GM23248 (cell line): Measurements from ENCODE around the gene MGAT5. TPM values are rescaled to one million over a fixed set of nuclear protein-coding genes. Genes with fewer than 3 reads are reported as not detected.

ENCODE experiments used
- DNase-seq: peaks from one replicate; pipeline ENCODE4 v3.0.0-alpha.2; 2015
- H2AFZ ChIP-seq: fragments of 200-600 bp; sonication (generic); 2 replicates; pipeline ENCODE4 v1.6.1; 2016; ENCODE audit warnings: antibody characterized with exemption
- H3F3A ChIP-seq: fragments of 200-600 bp; sonication (generic); 2 replicates; pipeline ENCODE4 v1.6.1; 2016; ENCODE audit warnings: mild to moderate bottlenecking, antibody characterized with exemption, mixed run types; ENCODE audit not compliant: insufficient read depth
- H3K27ac ChIP-seq: fragments of 200-600 bp; sonication (generic); 2 replicates; pipeline ENCODE4 v1.5.1; 2016; ENCODE audit warnings: mild to moderate bottlenecking
- H3K27me3 ChIP-seq: fragments of 200-600 bp; sonication (generic); replicated peaks from 2 replicates; pipeline ENCODE4 v1.6.1; 2016; ENCODE audit warnings: mild to moderate bottlenecking; ENCODE audit not compliant: insufficient read depth
- H3K36me3 ChIP-seq: fragments of 200-600 bp; sonication (generic); 2 replicates; pipeline ENCODE4 v1.6.1; 2016; ENCODE audit warnings: low read depth, mild to moderate bottlenecking
- H3K4me1 ChIP-seq: fragments of 200-600 bp; sonication (generic); 2 replicates; pipeline ENCODE4 v1.6.1; 2016; ENCODE audit warnings: mild to moderate bottlenecking; ENCODE audit not compliant: insufficient read depth
- H3K4me2 ChIP-seq: fragments of 200-600 bp; sonication (generic); one replicate; pipeline ENCODE4 v1.6.1; 2016; ENCODE audit warnings: mild to moderate bottlenecking; ENCODE audit not compliant: unreplicated experiment
- H3K4me3 ChIP-seq: fragments of 200-600 bp; sonication (generic); 2 replicates; pipeline ENCODE4 v1.5.1; 2016; ENCODE audit warnings: mild to moderate bottlenecking
- H3K79me2 ChIP-seq: fragments of 200-600 bp; sonication (generic); 2 replicates; pipeline ENCODE4 v1.6.1; 2016; ENCODE audit warnings: mild to moderate bottlenecking; ENCODE audit not compliant: insufficient read depth
- H3K9ac ChIP-seq: fragments of 200-600 bp; sonication (generic); 2 replicates; pipeline ENCODE4 v1.6.1; 2016; ENCODE audit warnings: mild to moderate bottlenecking
- H3K9me2 ChIP-seq: fragments of 200-600 bp; sonication (generic); 2 replicates; pipeline ENCODE4 v1.6.1; 2016; ENCODE audit warnings: mixed run types, mild to moderate bottlenecking, moderate library complexity; ENCODE audit not compliant: insufficient read depth
- H3K9me3 ChIP-seq: fragments of 200-600 bp; sonication (generic); one replicate; pipeline ENCODE4 v1.6.1; 2017; ENCODE audit warnings: low read depth
- H4K20me1 ChIP-seq: fragments of 200-600 bp; sonication (generic); 2 replicates; pipeline ENCODE4 v1.6.0; 2016; ENCODE audit not compliant: insufficient read depth
- EZH2 ChIP-seq: fragments of 200-600 bp; sonication (generic); IDR thresholded peaks from 2 replicates; pipeline ENCODE4 v1.6.1; 2018; ENCODE audit warnings: antibody characterized with exemption, mild to moderate bottlenecking; ENCODE audit not compliant: insufficient read depth, poor library complexity, severe bottlenecking
- EZH2phosphoT487 ChIP-seq: fragments of 200-600 bp; sonication (generic); IDR thresholded peaks from 2 replicates; pipeline ENCODE4 v1.6.1; 2018; ENCODE audit warnings: antibody characterized with exemption, moderate library complexity, mild to moderate bottlenecking, low read depth; ENCODE audit not compliant: insufficient read depth
- WGBS, 2 experiments: methylation state at CpG; one replicate each; pipeline ENCODE4 v1.1.6; 2015 to 2017; ENCODE audit warnings: low lambda C conversion rate in 2 of 2, low coverage in 1 of 2; ENCODE audit errors: missing lambda C conversion rate in 2 of 2; 5-methylcytosine and 5-hydroxymethylcytosine counted together
- in situ Hi-C: fragments of 300-500 bp; cut with MboI; formaldehyde crosslinking; loops from 2 replicates; pipeline ENCODE4 v1.15.0; 2020
- polyA plus RNA-seq: library from polyadenylated mRNA; unstranded; fragments of >200 nt; fragmentation: Nextera tagmentation; extraction: Ambion mirVana; gene quantifications from 2 replicates; pipeline ENCODE4 v1.2.1, GENCODE V29; 2016
- total RNA-seq: library from RNA; depleted of rRNA; stranded (reverse); fragments of >200 nt; shearing (Covaris generic); gene quantifications from 2 replicates; pipeline ENCODE4 v1.2.3, GENCODE V29; 2014

MGAT5 gene
- total and polyA plus RNA-seq, 2 experiments from 2014 or later, result 1.8 to 15.9 TPM

DNA sequence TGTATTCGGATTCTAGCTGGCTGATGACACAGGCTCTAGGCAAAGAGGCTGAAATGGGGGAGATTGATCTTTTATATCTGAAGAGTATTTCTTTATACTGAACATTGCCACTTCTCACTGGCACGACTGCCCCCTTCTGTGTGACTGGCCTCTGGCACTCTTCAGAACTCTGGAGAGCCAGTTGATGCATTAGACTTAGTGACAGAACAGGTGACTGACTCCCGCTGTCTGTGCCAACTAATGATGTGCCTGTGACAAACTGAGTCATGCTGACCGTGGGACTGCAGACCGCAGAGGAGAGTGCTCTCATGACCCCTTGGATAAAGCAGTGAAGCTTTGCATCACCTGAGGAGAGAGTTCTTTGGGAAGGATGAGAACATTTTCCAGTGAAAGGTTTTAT lies 14.4 kb downstream of the MGAT5 start:
- H3K9ac ChIP-seq, result no peak overlapping the region
- H3K9me2 ChIP-seq, result no peaks in the 10 kb centered on the region
- no peaks in the 10 kb centered on the region for H3K27me3 ChIP-seq
- no peaks in the 10 kb centered on the region; the same call in 1 of the 2 replicates for H3K36me3 ChIP-seq
- in situ Hi-C loops, result no loop called here
- H3K4me2 ChIP-seq, result no peak overlapping the region
- no peak overlapping the region for H3K4me3 ChIP-seq
- H3K9me3 ChIP-seq, result no peaks in the 10 kb centered on the region
- H4K20me1 ChIP-seq, result no peaks in the 10 kb centered on the region
- no peak overlapping the region for H2AFZ ChIP-seq
- WGBS, 2 experiments, result 77 to 79% methylated on average over 5 of the region's 5 CpGs
- no peak for DNase-seq
- no peaks in the 10 kb centered on the region for H3K4me1 ChIP-seq
- H3K79me2 ChIP-seq, result no peaks in the 10 kb centered on the region
- TF ChIP-seq EZH2phosphoT487 (no peak), EZH2 (no peak)
- H3K27ac ChIP-seq, result no peak overlapping the region
- H3F3A ChIP-seq, result no peaks in the 10 kb centered on the region

DNA sequence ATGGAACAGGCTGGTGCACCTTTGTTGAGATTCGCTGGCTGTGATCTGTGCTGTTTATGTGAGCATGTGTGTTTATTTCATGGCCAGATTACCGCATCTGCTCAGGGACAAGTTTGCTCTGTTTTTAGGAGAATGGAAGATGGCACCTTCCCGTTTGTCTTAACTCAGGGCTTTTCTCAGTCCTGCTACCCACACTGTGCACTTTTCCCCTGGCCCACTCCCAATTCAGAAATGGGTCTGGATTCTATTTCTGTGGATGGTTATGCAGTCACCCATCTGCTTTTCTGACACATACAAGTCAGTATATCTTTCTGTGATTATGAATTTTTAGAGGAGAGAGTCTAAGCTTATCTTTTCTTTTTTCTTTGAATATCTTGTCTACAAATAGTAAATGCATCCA lies 15.4 kb downstream of the MGAT5 start:
- H3K9me2 ChIP-seq, result no peaks in the 10 kb centered on the region
- H3K9ac ChIP-seq, result no peak overlapping the region
- H3F3A ChIP-seq, result no peaks in the 10 kb centered on the region
- H3K4me2 ChIP-seq, result no peak overlapping the region
- H3K4me1 ChIP-seq, result no peaks in the 10 kb centered on the region
- TF ChIP-seq EZH2phosphoT487 (no peak), EZH2 (no peak)
- DNase-seq, result no peak
- no peak overlapping the region for H3K27ac ChIP-seq
- H3K79me2 ChIP-seq, result no peaks in the 10 kb centered on the region
- no peaks in the 10 kb centered on the region for H3K27me3 ChIP-seq
- in situ Hi-C loops, result no loop called here
- WGBS, 2 experiments, result 86 to 89% methylated on average over 3 of the region's 3 CpGs
- no peak overlapping the region for H3K4me3 ChIP-seq
- H2AFZ ChIP-seq, result no peak overlapping the region
- H3K9me3 ChIP-seq, result no peaks in the 10 kb centered on the region
- H4K20me1 ChIP-seq, result no peaks in the 10 kb centered on the region
- H3K36me3 ChIP-seq, result no peaks in the 10 kb centered on the region; the same call in 1 of the 2 replicates

DNA sequence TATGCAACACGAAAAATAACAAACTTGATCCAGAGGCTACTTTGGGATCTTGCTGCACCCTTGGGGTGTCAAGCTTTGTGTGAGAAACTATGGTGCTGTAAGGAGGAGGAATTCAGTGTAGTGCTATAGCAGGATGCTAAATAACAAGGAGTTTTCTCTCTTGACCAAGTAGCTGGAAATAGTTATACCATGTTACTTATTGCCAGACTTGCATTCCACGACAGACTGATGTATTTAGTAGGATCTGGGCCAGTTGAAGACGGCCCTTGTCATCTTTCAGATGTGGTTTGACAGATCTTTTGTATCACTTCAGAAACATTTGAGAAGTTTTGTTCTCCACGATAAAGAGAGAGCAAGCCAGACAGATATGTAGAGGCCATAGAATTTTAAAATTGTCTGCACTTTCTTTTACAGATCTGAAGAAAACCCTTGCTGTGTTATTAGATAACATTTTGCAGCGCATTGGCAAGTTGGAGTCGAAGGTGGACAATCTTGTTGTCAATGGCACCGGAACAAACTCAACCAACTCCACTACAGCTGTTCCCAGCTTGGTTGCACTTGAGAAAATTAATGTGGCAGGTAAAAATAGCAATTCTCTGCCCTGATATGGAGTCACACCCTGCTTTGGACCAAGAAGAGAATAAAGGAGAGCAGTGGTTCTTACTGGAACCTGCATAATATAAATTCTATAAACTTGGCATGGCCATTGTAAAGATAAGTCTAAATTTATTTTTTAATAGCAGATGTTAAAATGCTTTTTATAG lies 16.3 kb downstream of the MGAT5 start:
- H3K9me3 ChIP-seq, result no peaks in the 10 kb centered on the region
- no peak overlapping the region for H3K27ac ChIP-seq
- no peaks in the 10 kb centered on the region for H3K4me1 ChIP-seq
- H4K20me1 ChIP-seq, result no peaks in the 10 kb centered on the region
- TF ChIP-seq EZH2phosphoT487, result no peak
- TF ChIP-seq EZH2, result no peak
- no peak overlapping the region for H3K4me3 ChIP-seq
- H2AFZ ChIP-seq, result no peak overlapping the region
- H3K36me3 ChIP-seq, result no peaks in the 10 kb centered on the region; the same call in 1 of the 2 replicates
- 63 to 66% methylated on average over 7 of the region's 7 CpGs for WGBS, 2 experiments
- no peak for DNase-seq
- no peak overlapping the region for H3K9ac ChIP-seq
- H3K27me3 ChIP-seq, result no peaks in the 10 kb centered on the region
- no peak overlapping the region for H3K4me2 ChIP-seq
- H3F3A ChIP-seq, result no peaks in the 10 kb centered on the region
- H3K79me2 ChIP-seq, result no peaks in the 10 kb centered on the region
- H3K9me2 ChIP-seq, result no peaks in the 10 kb centered on the region
- in situ Hi-C loops, result no loop called here

- no peak overlapping the region for H3K27ac ChIP-seq
- no peaks in the 10 kb centered on the region for H3K79me2 ChIP-seq
- H3K27me3 ChIP-seq, result no peaks in the 10 kb centered on the region
- H3K9me3 ChIP-seq, result no peaks in the 10 kb centered on the region
- no peak overlapping the region for H3K4me2 ChIP-seq
- no peak overlapping the region for H3K4me3 ChIP-seq
- H2AFZ ChIP-seq, result no peak overlapping the region
- no peaks in the 10 kb centered on the region; the same call in 1 of the 2 replicates for H3K36me3 ChIP-seq
- in situ Hi-C loops, result no loop called here
- DNase-seq, result no peak
- WGBS, 2 experiments, result 73 to 78% methylated on average over 2 of the region's 2 CpGs
- TF ChIP-seq EZH2phosphoT487 (no peak), EZH2 (no peak)
- H3K9ac ChIP-seq, result no peak overlapping the region
- no peaks in the 10 kb centered on the region for H4K20me1 ChIP-seq
- H3K4me1 ChIP-seq, result no peaks in the 10 kb centered on the region
- H3K9me2 ChIP-seq, result no peaks in the 10 kb centered on the region
- H3F3A ChIP-seq, result no peaks in the 10 kb centered on the region
Measured at GRCh38 chr2:134271758-134272157, 17.9 kb downstream of the MGAT5 start.
